H9 (cell line): ENCODE measurements around the gene GFER. TPM values are rescaled to one million over a fixed set of nuclear protein-coding genes. Genes with fewer than 3 reads are reported as not detected.

Experiments used
- DNase-seq: peaks from one replicate; pipeline ENCODE4 v3.0.0-alpha.2; 2017
- H2AFZ ChIP-seq: one replicate; pipeline ENCODE4 v1.6.1; 2013; ENCODE audit warnings: mild to moderate bottlenecking, low read length, control low read depth, moderate library complexity
- H2AK5ac ChIP-seq: 2 replicates; pipeline ENCODE4 v1.6.1; 2013; ENCODE audit warnings: low read length, control low read depth, mixed read lengths; ENCODE audit not compliant: insufficient read length
- H2BK120ac ChIP-seq: one replicate; pipeline ENCODE4 v1.6.1; 2013; ENCODE audit warnings: low read depth, mild to moderate bottlenecking, low read length, control low read depth, inconsistent platforms; ENCODE audit not compliant: poor library complexity, severe bottlenecking
- H2BK12ac ChIP-seq: 2 replicates; pipeline ENCODE4 v1.6.1; 2013; ENCODE audit warnings: low read length, control low read depth, mixed read lengths, low read depth; ENCODE audit not compliant: insufficient read length
- H2BK15ac ChIP-seq: 2 replicates; pipeline ENCODE4 v1.6.1; 2013; ENCODE audit warnings: low read depth, low read length, control low read depth
- H2BK20ac ChIP-seq: one replicate; pipeline ENCODE4 v1.6.1; 2013; ENCODE audit warnings: low read depth, mild to moderate bottlenecking, low read length, control low read depth, inconsistent platforms; ENCODE audit not compliant: poor library complexity, severe bottlenecking
- H2BK5ac ChIP-seq: 2 replicates; pipeline ENCODE4 v1.6.1; 2013; ENCODE audit warnings: low read length, control low read depth, mixed read lengths; ENCODE audit not compliant: insufficient read length
- H3K14ac ChIP-seq: 2 replicates; pipeline ENCODE4 v1.6.1; 2013; ENCODE audit warnings: low read length, control low read depth; ENCODE audit not compliant: insufficient read depth
- H3K18ac ChIP-seq: 2 replicates; pipeline ENCODE4 v1.6.1; 2013; ENCODE audit warnings: low read depth, mild to moderate bottlenecking, mixed read lengths, low read length, control low read depth; ENCODE audit not compliant: insufficient read length
- H3K23ac ChIP-seq: 2 replicates; pipeline ENCODE4 v1.6.1; 2013; ENCODE audit warnings: low read length, control low read depth, mixed read lengths, low read depth; ENCODE audit not compliant: insufficient read length
- H3K23me2 ChIP-seq: 2 replicates; pipeline ENCODE4 v1.6.1; 2013; ENCODE audit warnings: low read depth, mild to moderate bottlenecking, mixed read lengths, low read length, control low read depth; ENCODE audit not compliant: insufficient read length, poor library complexity, severe bottlenecking
- H3K27ac ChIP-seq: 2 replicates; pipeline ENCODE4 v1.5.1; 2013; ENCODE audit warnings: low read length, control low read depth, mixed read lengths, low read depth; ENCODE audit not compliant: insufficient read length
- H3K27me3 ChIP-seq: 2 replicates; pipeline ENCODE4 v1.6.1; 2013; ENCODE audit warnings: low read length, control low read depth, inconsistent platforms; ENCODE audit not compliant: insufficient read depth
- H3K4ac ChIP-seq: 2 replicates; pipeline ENCODE4 v1.6.1; 2013; ENCODE audit warnings: low read depth, mild to moderate bottlenecking, control low read depth, inconsistent platforms, low read length, moderate library complexity
- H3K4me1 ChIP-seq: 2 replicates; pipeline ENCODE4 v1.6.1; 2013; ENCODE audit warnings: low read length, control low read depth, inconsistent platforms; ENCODE audit not compliant: insufficient read depth
- H3K4me2 ChIP-seq: 2 replicates; pipeline ENCODE4 v1.6.1; 2013; ENCODE audit warnings: low read length, control low read depth, mixed read lengths; ENCODE audit not compliant: insufficient read length, insufficient read depth
- H3K56ac ChIP-seq: 2 replicates; pipeline ENCODE4 v1.6.1; 2013; ENCODE audit warnings: low read depth, mild to moderate bottlenecking, mixed read lengths, low read length, control low read depth; ENCODE audit not compliant: insufficient read length
- H3K79me1 ChIP-seq: 2 replicates; pipeline ENCODE4 v1.6.1; 2013; ENCODE audit warnings: low read depth, mild to moderate bottlenecking, moderate library complexity, low read length, control low read depth, inconsistent platforms; ENCODE audit not compliant: insufficient read depth, poor library complexity, severe bottlenecking
- H3K79me2 ChIP-seq: 2 replicates; pipeline ENCODE4 v1.6.1; 2013; ENCODE audit warnings: low read length, control low read depth, inconsistent platforms; ENCODE audit not compliant: insufficient read depth
- H3K9ac ChIP-seq: 2 replicates; pipeline ENCODE4 v1.6.1; 2013; ENCODE audit warnings: low read length, control low read depth, mixed read lengths; ENCODE audit not compliant: insufficient read length; ENCODE audit errors: extremely low read depth
- H3K9me3 ChIP-seq: one replicate; pipeline ENCODE4 v1.6.1; 2013; ENCODE audit warnings: low read depth, low read length, inconsistent platforms; ENCODE audit not compliant: control insufficient read depth
- H3T11ph ChIP-seq: one replicate; pipeline ENCODE4 v1.6.1; 2013; ENCODE audit warnings: mild to moderate bottlenecking, low read length, control low read depth, inconsistent platforms
- H4K20me1 ChIP-seq: one replicate; pipeline ENCODE4 v1.6.1; 2013; ENCODE audit not compliant: control insufficient read depth, insufficient read length, insufficient read depth
- H4K5ac ChIP-seq: 2 replicates; pipeline ENCODE4 v1.6.1; 2013; ENCODE audit warnings: low read depth, mild to moderate bottlenecking, mixed read lengths, low read length, control low read depth; ENCODE audit not compliant: insufficient read length
- H4K8ac ChIP-seq: replicated peaks from 2 replicates; pipeline ENCODE4 v1.6.1; 2013; ENCODE audit warnings: low read length, control low read depth, mixed read lengths, low read depth; ENCODE audit not compliant: insufficient read length
- H4K91ac ChIP-seq: 2 replicates; pipeline ENCODE4 v1.6.1; 2013; ENCODE audit warnings: low read depth, mild to moderate bottlenecking, moderate library complexity, mixed read lengths, low read length, control low read depth; ENCODE audit not compliant: insufficient read length
- H3K27ac Mint-ChIP-seq, 3 experiments: 2 replicates in 2 of 3; 3 replicates in 1 of 3; pipeline ENCODE4 v1.8.0; 2020 to 2021; ENCODE audit warnings: mixed read lengths in 3 of 3, mild to moderate bottlenecking in 1 of 3, moderate library complexity in 1 of 3
- H3K27me3 Mint-ChIP-seq: 2 replicates; pipeline ENCODE4 v1.8.0; 2021; ENCODE audit warnings: low read depth, mild to moderate bottlenecking, moderate library complexity, mixed read lengths
- H3K36me3 Mint-ChIP-seq, 3 experiments: 2 replicates in 2 of 3; 3 replicates in 1 of 3; pipeline ENCODE4 v1.8.0; 2020 to 2021; ENCODE audit warnings: low read depth in 3 of 3, mixed read lengths in 3 of 3; ENCODE audit not compliant: insufficient read depth in 1 of 3
- H3K4me1 Mint-ChIP-seq, 2 experiments: 2 replicates each; pipeline ENCODE4 v1.8.0; 2020; ENCODE audit warnings: mixed read lengths in 2 of 2
- H3K4me3 Mint-ChIP-seq, 2 experiments: 2 replicates in 1 of 2; 3 replicates in 1 of 2; pipeline ENCODE4 v1.8.0; 2020 to 2021; ENCODE audit warnings: mild to moderate bottlenecking in 2 of 2, mixed read lengths in 2 of 2, moderate library complexity in 1 of 2
- H3K9me3 Mint-ChIP-seq, 2 experiments: 2 replicates in 1 of 2; 3 replicates in 1 of 2; pipeline ENCODE4 v1.8.0; 2020; ENCODE audit warnings: mild to moderate bottlenecking in 2 of 2, mixed read lengths in 2 of 2, moderate library complexity in 1 of 2
- CTCF ChIP-seq: fragments of 200-600 bp; sonication (generic); conservative IDR thresholded peaks from 3 replicates; pipeline ENCODE4 v1.8.0; 2021; ENCODE audit warnings: antibody characterized with exemption, mild to moderate bottlenecking
- WGBS: extraction: QIAGEN DNeasy Blood & Tissue Kit; methylation state at CpG from one replicate; pipeline ENCODE4 v1.1.7; 2013; ENCODE audit warnings: missing lambda C conversion rate, low lambda C conversion rate, mixed read lengths; ENCODE audit not compliant: insufficient read length; ENCODE audit errors: extremely low coverage; 5-methylcytosine and 5-hydroxymethylcytosine counted together
- total RNA-seq: library from RNA; stranded (reverse); gene quantifications from 2 replicates; pipeline ENCODE4 v1.2.1, GENCODE V29; 2021

Gene GFER
- total RNA-seq, 1 experiment from 2014 or later, result 49.1 TPM

- Histone ChIP-seq H2BK120ac (no peak overlapping the region), H3K4me2 (peak overlapping the region; percentile 79), H3K14ac (no peak overlapping the region), H3K4ac (no peak overlapping the region), H2AK5ac (no peak overlapping the region), H3K27me3 (no peaks in the 10 kb centered on the region), H4K91ac (no peak overlapping the region), H3T11ph (no peak overlapping the region), H3K56ac (no peak overlapping the region), H2BK20ac (no peak overlapping the region), H3K79me2 (peaks cover 6% of the 10 kb centered on the region), H2BK15ac (no peak overlapping the region), H3K79me1 (no peaks in the 10 kb centered on the region), H3K9me3 (no peaks in the 10 kb centered on the region), H3K18ac (no peak overlapping the region), H4K20me1 (no peaks in the 10 kb centered on the region), H4K8ac (no peak overlapping the region), H3K23ac (no peak overlapping the region), H3K23me2 (peaks cover 14% of the 10 kb centered on the region), H3K4me1 (no peaks in the 10 kb centered on the region), H2BK5ac (no peak overlapping the region), H4K5ac (no peak overlapping the region), H3K27ac (no peak overlapping the region), H3K9ac (no peak overlapping the region), H2BK12ac (no peak overlapping the region), H2AFZ (peak overlapping the region; percentile 66)
- Mint-ChIP-seq H3K4me1 (peaks cover 25 to 38% of the 10 kb centered on the region in 2 experiments), H3K4me3 (peak overlapping the region; percentile 91 to 96), H3K27ac (no peak overlapping the region), H3K36me3 (peaks cover 22 to 32% (median 28%) of the 10 kb centered on the region in 3 experiments), H3K27me3 (peaks cover 25% of the 10 kb centered on the region), H3K9me3 (peaks cover 0 to 3% of the 10 kb centered on the region in 2 experiments; a peak in 1 of 5 replicates)
- DNase-seq, result no peak
- whole genome bisulfite sequencing, result no CpG with 5 or more reads among the region's 14 CpGs
- no peak for TF ChIP-seq CTCF
Measured at GRCh38 chr16:1958715-1959268, 25.2 kb upstream of the GFER start.
